Astrocyte of the spinal cord (primary cell): ENCODE measurements around the gene MAPRE2.
"Not testable (repeated sequence)": the region's sequence is repeated elsewhere in the genome, so short reads cannot be mapped to it uniquely, and the experiment has no call there.

Experiments used
- DNase-seq: peaks from one replicate; pipeline ENCODE4 v3.0.0; 2011; ENCODE audit warnings: low read depth, low spot score
- H3K4me3 ChIP-seq: 2 replicates; pipeline ENCODE4 v1.5.1; 2011; ENCODE audit warnings: low read depth, mild to moderate bottlenecking, low read length, moderate library complexity
- CTCF ChIP-seq: IDR thresholded peaks from 2 replicates; pipeline ENCODE4 v1.5.1; 2012; ENCODE audit warnings: low read depth, mild to moderate bottlenecking, low read length, inconsistent platforms
- in situ Hi-C: cut with HindIII; loops from 2 replicates; pipeline ENCODE4 v1.10.0; 2017; ENCODE audit warnings: low sequenced_read_pairs

MAPRE2 gene

GRCh38 chr18:35104391-35105051, 63.3 kb downstream of the MAPRE2 start:
- H3K4me3 ChIP-seq = no peak overlapping the region
- no peak for DNase-seq
- in situ Hi-C loops = no loop called here
- TF ChIP-seq CTCF = no peak

- no peak overlapping the region for H3K4me3 ChIP-seq
- TF ChIP-seq CTCF = no peak
- in situ Hi-C loops = no loop called here
- DNase-seq = no peak
These were observed 65.0 kb downstream of the MAPRE2 start for GRCh38 chr18:35106013-35106844.

- no peak overlapping the region for H3K4me3 ChIP-seq
- no peak for TF ChIP-seq CTCF
- in situ Hi-C loops = no loop called here
- no peak for DNase-seq
These were observed 65.6 kb downstream of the MAPRE2 start for GRCh38 chr18:35106845-35107148.

GRCh38 chr18:35107216-35107615, 66.0 kb downstream of the MAPRE2 start:
- DNase-seq = no peak
- in situ Hi-C loops = no loop called here
- no peak for TF ChIP-seq CTCF
- H3K4me3 ChIP-seq = no peak overlapping the region

GRCh38 chr18:35108088-35108487, 66.9 kb downstream of the MAPRE2 start:
- H3K4me3 ChIP-seq, DNase-seq, in situ Hi-C loops: not testable (repeated sequence)

- in situ Hi-C loops = no loop called here
These were observed 68.8 kb downstream of the MAPRE2 start for GRCh38 chr18:35110059-35110458.

More at GRCh38 chr18:35110059-35110458, 68.8 kb downstream of the MAPRE2 start:
- no peak for DNase-seq
- H3K4me3 ChIP-seq = no peak overlapping the region
- TF ChIP-seq CTCF = no peak
